ENCODE results near the gene TMEM184A.

GRCh38 chr7:1561036-1561940 lies 5.3 kb upstream of the TMEM184A start:
- TF ChIP-seq CTCF (IDR thresholded peaks at IDR 0.05) (no peak), POLR2A (IDR thresholded peaks at IDR 0.05) (no peak)
